Type B pancreatic cell (in vitro differentiated cells): Measurements from ENCODE around the gene FGD3. TPM values are rescaled to one million over a fixed set of nuclear protein-coding genes. Genes with fewer than 3 reads are reported as not detected.

Experiments used
- DNase-seq: peaks from one replicate; pipeline ENCODE4 v3.0.0; 2021; ENCODE audit warnings: mixed read lengths; ENCODE audit not compliant: unreplicated experiment; ENCODE audit errors: extremely low spot score
- H3K27ac Mint-ChIP-seq: 2 replicates; pipeline ENCODE4 v1.8.0; 2021; ENCODE audit warnings: mild to moderate bottlenecking, mixed read lengths
- H3K27me3 Mint-ChIP-seq: 2 replicates; pipeline ENCODE4 v1.8.0; 2021; ENCODE audit warnings: mixed read lengths
- H3K36me3 Mint-ChIP-seq: 2 replicates; pipeline ENCODE4 v1.8.0; 2021; ENCODE audit warnings: mixed read lengths
- H3K4me1 Mint-ChIP-seq: one replicate; pipeline ENCODE4 v1.8.0; 2021; ENCODE audit warnings: mixed read lengths; ENCODE audit not compliant: unreplicated experiment
- H3K4me3 Mint-ChIP-seq: 2 replicates; pipeline ENCODE4 v1.8.0; 2021; ENCODE audit warnings: mild to moderate bottlenecking, mixed read lengths
- H3K9me3 Mint-ChIP-seq: 2 replicates; pipeline ENCODE4 v1.8.0; 2021; ENCODE audit warnings: mixed read lengths
- total RNA-seq: library from RNA; stranded (reverse); gene quantifications from 2 replicates; pipeline ENCODE4 v1.2.1, GENCODE V29; 2021; ENCODE audit warnings: low replicate concordance
- TF ChIP-seq, protein P1 (sequence below): fragments of 200-600 bp; sonication (generic); conservative IDR thresholded peaks from 2 replicates; pipeline ENCODE4 v1.5.0; 2021; ENCODE audit warnings: antibody characterized with exemption, mild to moderate bottlenecking

The FGD3 gene
- total RNA-seq, 1 donor from 2014 or later = 5.5 TPM

DNA sequence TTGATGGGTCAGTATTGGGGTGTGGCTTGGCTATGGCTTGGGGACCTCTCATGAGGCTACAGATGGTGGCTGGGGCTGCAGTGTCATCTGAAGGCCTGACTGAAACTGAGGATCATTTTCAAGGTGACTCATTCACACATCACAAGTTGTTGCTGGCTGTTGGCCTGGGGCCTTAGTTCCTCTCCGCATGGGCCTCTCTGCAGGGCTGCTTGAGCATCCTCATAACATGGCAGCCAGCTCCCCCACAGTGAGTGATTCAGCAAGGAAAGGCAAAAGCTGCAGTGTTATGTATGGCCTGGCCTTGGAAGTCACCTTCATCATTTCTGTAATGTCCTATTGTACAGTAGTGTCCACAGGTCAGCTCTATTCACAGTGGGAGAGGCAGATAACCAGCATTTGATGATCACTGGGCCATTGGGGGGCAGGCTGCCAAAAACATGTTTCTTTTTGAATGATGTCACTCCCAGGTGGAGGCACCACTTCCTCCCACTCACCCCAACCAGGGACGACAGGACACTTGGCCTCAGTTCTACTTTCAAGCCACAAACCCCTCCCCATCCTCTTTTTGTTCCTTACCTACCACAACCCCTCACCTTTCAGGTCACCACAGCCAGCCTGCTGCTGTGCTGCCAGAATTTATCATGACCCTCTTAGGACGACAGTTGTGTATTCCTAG, 14.4 kb downstream of the FGD3 start:
- Mint-ChIP-seq H3K4me1 (peaks cover 12% of the 10 kb centered on the region), H3K4me3 (no peak overlapping the region), H3K27ac (no peak overlapping the region), H3K9me3 (no peaks in the 10 kb centered on the region), H3K36me3 (no peaks in the 10 kb centered on the region), H3K27me3 (no peaks in the 10 kb centered on the region)
- TF ChIP-seq, protein P1, sequence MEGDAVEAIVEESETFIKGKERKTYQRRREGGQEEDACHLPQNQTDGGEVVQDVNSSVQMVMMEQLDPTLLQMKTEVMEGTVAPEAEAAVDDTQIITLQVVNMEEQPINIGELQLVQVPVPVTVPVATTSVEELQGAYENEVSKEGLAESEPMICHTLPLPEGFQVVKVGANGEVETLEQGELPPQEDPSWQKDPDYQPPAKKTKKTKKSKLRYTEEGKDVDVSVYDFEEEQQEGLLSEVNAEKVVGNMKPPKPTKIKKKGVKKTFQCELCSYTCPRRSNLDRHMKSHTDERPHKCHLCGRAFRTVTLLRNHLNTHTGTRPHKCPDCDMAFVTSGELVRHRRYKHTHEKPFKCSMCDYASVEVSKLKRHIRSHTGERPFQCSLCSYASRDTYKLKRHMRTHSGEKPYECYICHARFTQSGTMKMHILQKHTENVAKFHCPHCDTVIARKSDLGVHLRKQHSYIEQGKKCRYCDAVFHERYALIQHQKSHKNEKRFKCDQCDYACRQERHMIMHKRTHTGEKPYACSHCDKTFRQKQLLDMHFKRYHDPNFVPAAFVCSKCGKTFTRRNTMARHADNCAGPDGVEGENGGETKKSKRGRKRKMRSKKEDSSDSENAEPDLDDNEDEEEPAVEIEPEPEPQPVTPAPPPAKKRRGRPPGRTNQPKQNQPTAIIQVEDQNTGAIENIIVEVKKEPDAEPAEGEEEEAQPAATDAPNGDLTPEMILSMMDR = no peak
- DNase-seq = no peak

DNA sequence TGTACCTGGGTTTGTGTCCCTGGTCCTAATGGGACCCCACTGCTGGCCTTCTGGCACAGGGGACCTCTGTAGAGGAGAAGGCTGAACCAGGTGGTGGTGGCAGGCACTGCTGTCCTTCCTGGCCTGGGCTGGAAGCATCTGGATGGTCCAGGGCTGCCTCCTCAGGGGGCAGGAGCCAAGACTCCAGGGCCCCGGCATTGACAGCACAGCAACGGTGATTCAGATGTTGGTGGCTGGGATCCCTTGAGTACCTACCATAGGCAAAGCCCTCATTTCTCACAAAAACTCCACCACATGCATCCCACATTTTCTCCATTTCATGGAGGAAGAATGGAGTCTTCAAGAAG, 15.0 kb downstream of the FGD3 start:
- H3K27me3 Mint-ChIP-seq = no peaks in the 10 kb centered on the region
- DNase-seq = no peak
- H3K4me1 Mint-ChIP-seq = peaks cover 8% of the 10 kb centered on the region
- no peaks in the 10 kb centered on the region for H3K9me3 Mint-ChIP-seq
- no peak overlapping the region for H3K4me3 Mint-ChIP-seq
- no peaks in the 10 kb centered on the region for H3K36me3 Mint-ChIP-seq
- H3K27ac Mint-ChIP-seq = no peak overlapping the region
- TF ChIP-seq, protein P1 = no peak

DNA sequence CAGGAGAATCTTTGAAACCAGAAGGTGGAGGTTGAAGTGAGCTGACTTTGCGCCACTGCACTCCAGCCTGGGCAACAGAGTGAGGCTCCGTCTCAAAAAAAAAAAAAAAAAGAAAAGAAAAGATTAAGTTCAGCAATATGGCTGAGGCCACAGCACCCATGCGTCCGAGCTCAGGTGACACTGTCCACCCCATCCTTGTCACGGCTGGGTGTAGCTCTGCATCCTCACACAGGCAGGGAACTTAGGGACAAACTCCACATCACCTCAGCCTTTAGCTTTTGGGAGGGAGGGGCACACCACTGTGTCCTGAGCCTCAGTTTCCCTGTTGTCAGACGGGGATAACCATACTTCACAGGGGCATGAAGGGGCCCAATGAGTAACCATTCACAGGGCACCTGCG, 15.5 kb downstream of the FGD3 start:
- Mint-ChIP-seq H3K36me3 (no peaks in the 10 kb centered on the region), H3K27ac (no peak overlapping the region), H3K4me3 (no peak overlapping the region), H3K9me3 (no peaks in the 10 kb centered on the region), H3K27me3 (no peaks in the 10 kb centered on the region), H3K4me1 (peaks cover 8% of the 10 kb centered on the region)
- DNase-seq = no peak
- TF ChIP-seq, protein P1 = no peak

DNA sequence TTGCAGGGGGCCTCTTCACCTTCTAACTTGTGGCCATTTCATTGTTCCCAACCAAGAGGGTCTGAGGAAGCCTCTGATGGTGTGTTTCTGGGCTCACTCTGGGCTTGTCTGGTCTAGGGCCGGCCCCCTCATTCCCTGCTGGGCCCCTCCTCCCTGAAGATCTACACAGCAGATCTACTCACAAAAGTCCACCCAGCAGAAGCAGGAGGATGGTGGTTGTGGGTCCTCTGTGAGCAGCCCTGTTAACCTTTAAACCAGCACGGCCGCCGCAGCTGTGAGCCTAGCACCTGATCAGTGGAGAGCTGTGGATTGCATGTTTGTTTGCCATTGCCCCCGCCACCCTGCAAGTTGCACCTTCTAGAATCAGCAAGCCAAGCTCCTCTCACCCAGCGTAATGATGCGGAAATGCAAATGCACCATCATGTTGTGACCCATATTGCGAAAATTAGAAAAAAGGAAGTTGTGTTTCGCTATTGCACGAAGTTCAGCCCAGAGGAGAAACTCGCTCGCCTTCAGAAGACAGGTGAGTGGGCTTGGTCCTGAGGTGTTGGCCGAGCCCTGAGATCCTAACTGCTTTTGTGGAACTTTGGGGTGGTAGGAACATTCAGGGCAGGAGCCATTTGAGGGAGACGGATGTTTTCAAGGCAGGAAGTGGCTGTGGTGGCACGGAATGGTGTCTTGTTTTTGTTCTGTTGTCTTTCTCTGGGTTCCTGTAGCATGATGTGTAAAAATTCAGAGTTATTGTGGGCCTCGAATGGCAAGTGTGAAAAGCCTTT, 16.7 kb downstream of the FGD3 start:
- Mint-ChIP-seq H3K27ac (peak overlapping the region; percentile 13), H3K9me3 (no peaks in the 10 kb centered on the region), H3K36me3 (no peaks in the 10 kb centered on the region), H3K4me1 (peaks cover 8% of the 10 kb centered on the region), H3K27me3 (no peaks in the 10 kb centered on the region), H3K4me3 (no peak overlapping the region)
- TF ChIP-seq, protein P1 = no peak
- DNase-seq = no peak

DNA sequence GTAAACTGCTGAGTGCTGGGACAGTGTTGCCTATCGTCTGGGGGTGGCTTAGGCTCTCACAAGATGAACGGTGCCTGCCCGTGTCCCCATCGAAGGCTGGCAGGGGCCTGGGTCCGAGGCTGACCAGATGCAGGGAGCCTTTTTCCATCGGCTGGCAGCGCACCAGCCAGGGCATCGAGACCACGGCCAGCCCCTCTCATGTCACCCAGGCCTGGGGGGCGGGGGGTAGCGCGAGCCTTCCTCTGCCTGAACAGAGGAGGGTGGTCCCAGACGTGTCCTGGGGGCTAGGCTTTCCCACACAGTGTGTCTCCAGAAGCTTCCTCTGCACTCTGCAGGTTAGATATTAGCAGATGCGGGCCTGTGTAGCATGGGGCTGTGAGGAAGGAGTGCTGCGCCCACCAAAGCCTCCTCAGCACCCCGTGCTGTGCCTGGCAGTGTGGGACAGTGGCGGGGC, 17.3 kb downstream of the FGD3 start:
- Mint-ChIP-seq H3K27me3 (no peaks in the 10 kb centered on the region), H3K36me3 (no peaks in the 10 kb centered on the region), H3K4me3 (no peak overlapping the region), H3K27ac (no peak overlapping the region), H3K4me1 (peaks cover 8% of the 10 kb centered on the region), H3K9me3 (no peaks in the 10 kb centered on the region)
- DNase-seq = no peak
- TF ChIP-seq, protein P1 = no peak
